HG03060 (cell line): ENCODE data around the gene FAM13B.

Source experiments
- ATAC-seq: cut with Tn5 transposase; IDR thresholded peaks from one replicate; pipeline ENCODE4 v1.9.1; 2021; ENCODE audit warnings: low read depth, moderate number of reproducible peaks; ENCODE audit not compliant: unreplicated experiment

The FAM13B gene

GRCh38 chr5:137902408-137903133 lies 130.3 kb downstream of the FAM13B start:
- no peak for ATAC-seq

GRCh38 chr5:137901011-137901817 lies 131.7 kb downstream of the FAM13B start:
- no peak for ATAC-seq

GRCh38 chr5:137899493-137899892 lies 133.4 kb downstream of the FAM13B start:
- ATAC-seq, result no peak

- ATAC-seq, result no peak
Observed at GRCh38 chr5:137896560-137896959, 136.3 kb downstream of the FAM13B start.

DNA sequence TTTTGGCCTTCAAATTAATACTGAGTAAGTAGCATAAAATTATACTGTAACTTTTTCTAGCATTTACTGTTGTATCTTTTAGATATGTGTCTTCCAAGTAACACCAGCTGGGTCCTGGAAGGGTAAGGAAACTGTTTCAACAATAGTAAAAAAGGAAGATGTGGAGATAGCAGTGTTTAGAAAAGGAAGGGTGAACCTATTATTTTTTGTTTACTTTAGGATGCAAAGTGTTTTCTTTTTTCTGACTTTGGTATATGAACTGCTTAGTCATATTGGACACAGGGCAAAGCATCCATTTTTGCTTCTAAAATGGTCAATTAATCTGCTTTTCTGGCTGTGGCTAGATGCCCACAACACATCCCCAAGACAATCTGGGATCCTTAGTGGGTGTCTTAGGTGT lies 138.3 kb downstream of the FAM13B start:
- ATAC-seq, result no peak

GRCh38 chr5:137891849-137892248 lies 141.0 kb downstream of the FAM13B start:
- no peak for ATAC-seq

DNA sequence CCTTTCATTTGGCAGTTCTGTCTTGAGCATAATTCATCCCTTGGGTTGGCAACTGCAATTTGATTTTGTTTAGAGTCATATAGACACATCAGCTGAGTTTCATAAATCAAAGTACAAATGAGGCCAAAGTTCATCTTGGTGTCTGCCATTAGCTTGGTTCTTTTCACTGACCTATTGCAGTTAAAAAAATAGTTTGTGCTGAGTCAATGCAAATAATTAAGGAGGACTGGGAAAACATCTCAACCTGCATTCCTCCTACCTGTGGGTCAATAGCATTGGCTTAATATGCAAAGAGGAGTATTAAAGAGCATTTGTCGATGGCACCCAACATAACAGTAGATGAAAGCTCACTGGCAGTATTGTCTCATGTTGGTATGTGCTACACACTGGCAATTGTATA lies 142.0 kb downstream of the FAM13B start:
- ATAC-seq, result no peak

GRCh38 chr5:137888863-137889759 lies 143.8 kb downstream of the FAM13B start, which contains the start of gene PKD2L2:
PKD2L2 (plus strand) TSS chr5:137889457; CDS start chr5:137889492, 35 bp downstream.
- ATAC-seq, result peak; percentile 66

- no peak for ATAC-seq
Observed at GRCh38 chr5:137888466-137888862, 144.4 kb downstream of the FAM13B start.
